ENCODE measurements around the gene SCAMP3. TPM values are rescaled to one million over a fixed set of nuclear protein-coding genes. Genes with fewer than 3 reads are reported as not detected.

SCAMP3 gene
- total RNA-seq, 1 donor from 2014 or later, result 78.6 TPM

- no peak for DNase-seq
- peaks cover 23% of the 10 kb centered on the region for H3K36me3 Mint-ChIP-seq (ENCODE audit: low read depth)
- ChIA-PET POLR2A (interaction anchor here (5.4 kb wide), 1 partner anchor 8 kb away, joined by 30 read pairs; the partner anchor contains the start of gene SCAMP3), CTCF (no interaction called here)
- no peaks in the 10 kb centered on the region for H3K9me3 Mint-ChIP-seq
- H3K27me3 Mint-ChIP-seq, result no peaks in the 10 kb centered on the region
- H3K27ac Mint-ChIP-seq, result no peak overlapping the region
- TF ChIP-seq CTCF (IDR thresholded peaks at IDR 0.05), result no peak
- H3K4me3 Mint-ChIP-seq, result peak overlapping the region; percentile 26
- H3K4me1 Mint-ChIP-seq, result peaks cover 34% of the 10 kb centered on the region
- ATAC-seq (ENCODE audit: low read depth), result no peak
- intact Hi-C loops (cut with micrococcal nuclease), result loop anchor here (10.0 kb wide), 1 partner anchor 802 kb away; the partner anchor contains the start of genes LAMTOR2 and UBQLN4
Measured at GRCh38 chr1:155253208-155253607, 9.0 kb downstream of the SCAMP3 start.

- Mint-ChIP-seq H3K4me3 (no peak overlapping the region), H3K4me1 (peaks cover 32% of the 10 kb centered on the region), H3K36me3 (ENCODE audit: low read depth) (peaks cover 8% of the 10 kb centered on the region), H3K9me3 (no peaks in the 10 kb centered on the region), H3K27me3 (no peaks in the 10 kb centered on the region), H3K27ac (no peak overlapping the region)
- no peak for TF ChIP-seq CTCF (IDR thresholded peaks at IDR 0.05)
- POLR2A ChIA-PET, result interaction anchor here (0.5 to 5.4 kb wide), 16 partner anchors 9 to 757 kb away, joined by 3 to 31 read pairs (median 6); partner anchors contain the start of genes ASH1L, CLK2, FDPS and RUSC1
- intact Hi-C loops (cut with micrococcal nuclease), result loop anchor here (10.0 kb wide), 1 partner anchor 803 kb away; the partner anchor contains the start of genes LAMTOR2 and UBQLN4
- ATAC-seq (ENCODE audit: low read depth) (no peak), DNase-seq (no peak)
- CTCF ChIA-PET, result interaction anchor here (0.5 to 4.0 kb wide), 25 partner anchors 9 to 460 kb away, joined by 3 to 79 read pairs (median 4); partner anchors contain the start of genes CLK2, FDPS, RUSC1 and SCAMP3
Measured at GRCh38 chr1:155251566-155251965, 10.6 kb downstream of the SCAMP3 start.

- ChIA-PET CTCF (interaction anchor here (0.6 to 4.0 kb wide), 33 partner anchors 10 to 478 kb away, joined by 3 to 79 read pairs (median 4); partner anchors contain the start of genes CLK2, FDPS, HCN3 and MTX1), POLR2A (interaction anchor here (0.5 to 5.4 kb wide), 22 partner anchors 9 to 909 kb away, joined by 3 to 31 read pairs (median 5); partner anchors contain the start of genes ASH1L, CLK2, FDPS and MTX1)
- H3K27ac Mint-ChIP-seq, result peak overlapping the region; percentile 39
- peak overlapping the region; percentile 73 for H3K4me3 Mint-ChIP-seq
- peak; percentile 84 for TF ChIP-seq CTCF (IDR thresholded peaks at IDR 0.05)
- H3K9me3 Mint-ChIP-seq, result no peaks in the 10 kb centered on the region
- no peaks in the 10 kb centered on the region for H3K27me3 Mint-ChIP-seq
- ATAC-seq (ENCODE audit: low read depth), result peak; percentile 96
- H3K36me3 Mint-ChIP-seq (ENCODE audit: low read depth), result peaks cover 2% of the 10 kb centered on the region
- peak; percentile 95 for DNase-seq
- H3K4me1 Mint-ChIP-seq, result peaks cover 29% of the 10 kb centered on the region
- intact Hi-C loops (cut with micrococcal nuclease), result loop anchor here (1.0 to 10.0 kb wide), 5 partner anchors 57 to 804 kb away; partner anchors contain the start of genes FDPS, LAMTOR2 and UBQLN4
Measured at GRCh38 chr1:155250633-155251449, 11.3 kb downstream of the SCAMP3 start.

- TF ChIP-seq CTCF (IDR thresholded peaks at IDR 0.05), result no peak
- intact Hi-C loops (cut with micrococcal nuclease), result loop anchor here (1.0 to 10.0 kb wide), 5 partner anchors 58 to 805 kb away; partner anchors contain the start of genes FDPS, LAMTOR2 and UBQLN4
- H3K4me3 Mint-ChIP-seq, result peak overlapping the region; percentile 73
- H3K36me3 Mint-ChIP-seq (ENCODE audit: low read depth), result no peaks in the 10 kb centered on the region
- ATAC-seq (ENCODE audit: low read depth), result peak; percentile 12
- H3K4me1 Mint-ChIP-seq, result peaks cover 23% of the 10 kb centered on the region
- ChIA-PET CTCF (interaction anchor here (0.8 to 4.0 kb wide), 21 partner anchors 9 to 479 kb away, joined by 3 to 79 read pairs (median 5); partner anchors contain the start of genes CLK2, FDPS, HCN3 and MTX1), POLR2A (interaction anchor here (0.5 to 5.4 kb wide), 13 partner anchors 9 to 313 kb away, joined by 3 to 31 read pairs (median 7); partner anchors contain the start of genes ASH1L, CLK2, FDPS and MTX1)
- no peaks in the 10 kb centered on the region for H3K9me3 Mint-ChIP-seq
- no peak for DNase-seq
- no peak overlapping the region for H3K27ac Mint-ChIP-seq
- H3K27me3 Mint-ChIP-seq, result no peaks in the 10 kb centered on the region
Measured at GRCh38 chr1:155250246-155250632, 11.9 kb downstream of the SCAMP3 start.

Data from activated B cell treated with CpG ODN at 0.5 μM for 24 hours (primary cell).